BLaER1 (cell line): ENCODE results near the gene CFAP20DC.

Experiments used
- H3K27ac ChIP-seq: shearing (Covaris generic); formaldehyde crosslinking; 2 replicates; pipeline ENCODE4 v1.8.1; 2022
- H3K27me3 ChIP-seq: shearing (Covaris generic); formaldehyde crosslinking; 2 replicates; pipeline ENCODE4 v1.8.1; 2022
- H3K36me3 ChIP-seq: shearing (Covaris generic); formaldehyde crosslinking; 2 replicates; pipeline ENCODE4 v1.8.1; 2022
- H3K4me1 ChIP-seq: shearing (Covaris generic); formaldehyde crosslinking; 2 replicates; pipeline ENCODE4 v1.8.1; 2022
- H3K4me2 ChIP-seq: shearing (Covaris generic); formaldehyde crosslinking; 2 replicates; pipeline ENCODE4 v1.8.1; 2022
- H3K4me3 ChIP-seq: shearing (Covaris generic); formaldehyde crosslinking; 2 replicates; pipeline ENCODE4 v1.8.1; 2022
- H3K9ac ChIP-seq: shearing (Covaris generic); formaldehyde crosslinking; 2 replicates; pipeline ENCODE4 v1.8.1; 2022
- H3K9me3 ChIP-seq: shearing (Covaris generic); formaldehyde crosslinking; 2 replicates; pipeline ENCODE4 v1.8.1; 2022
- H4K20me1 ChIP-seq: shearing (Covaris generic); formaldehyde crosslinking; 2 replicates; pipeline ENCODE4 v1.8.1; 2022
- Cebpa-rat ChIP-seq: shearing (Covaris generic); IDR thresholded peaks from 2 replicates; pipeline ENCODE4 v1.8.1; 2022

CFAP20DC gene

GRCh38 chr3:58743296-58743695 is 306.5 kb downstream of the CFAP20DC start:
- Histone ChIP-seq H4K20me1 (no peaks in the 10 kb centered on the region), H3K9me3 (peaks cover 22% of the 10 kb centered on the region), H3K27ac (no peak overlapping the region), H3K36me3 (peaks cover 31% of the 10 kb centered on the region), H3K9ac (no peak overlapping the region), H3K4me2 (no peak overlapping the region), H3K4me3 (no peak overlapping the region), H3K27me3 (no peaks in the 10 kb centered on the region), H3K4me1 (peaks cover 32% of the 10 kb centered on the region)
- TF ChIP-seq Cebpa-rat: no peak

GRCh38 chr3:58742239-58742638 is 307.6 kb downstream of the CFAP20DC start:
- no peak for TF ChIP-seq Cebpa-rat
- Histone ChIP-seq H3K4me1 (peaks cover 29% of the 10 kb centered on the region), H3K36me3 (peaks cover 25% of the 10 kb centered on the region), H3K9ac (no peak overlapping the region), H3K27me3 (no peaks in the 10 kb centered on the region), H4K20me1 (no peaks in the 10 kb centered on the region), H3K4me3 (no peak overlapping the region), H3K4me2 (no peak overlapping the region), H3K9me3 (peaks cover 22% of the 10 kb centered on the region), H3K27ac (no peak overlapping the region)

GRCh38 chr3:58737644-58738043 is 312.2 kb downstream of the CFAP20DC start:
- H3K4me3 ChIP-seq: no peak overlapping the region
- TF ChIP-seq Cebpa-rat: no peak
- H3K27me3 ChIP-seq: no peaks in the 10 kb centered on the region
- H3K9ac ChIP-seq: no peak overlapping the region
- H3K27ac ChIP-seq: no peak overlapping the region
- H3K36me3 ChIP-seq: peaks cover 13% of the 10 kb centered on the region
- H3K4me1 ChIP-seq: peaks cover 26% of the 10 kb centered on the region
- no peaks in the 10 kb centered on the region for H4K20me1 ChIP-seq
- H3K9me3 ChIP-seq: peaks cover 24% of the 10 kb centered on the region
- H3K4me2 ChIP-seq: no peak overlapping the region

GRCh38 chr3:58731673-58732072 is 318.2 kb downstream of the CFAP20DC start:
- Histone ChIP-seq H3K27ac (no peak overlapping the region), H4K20me1 (no peaks in the 10 kb centered on the region), H3K27me3 (no peaks in the 10 kb centered on the region), H3K9me3 (peaks cover 38% of the 10 kb centered on the region), H3K36me3 (peaks cover 26% of the 10 kb centered on the region), H3K4me1 (peaks cover 12% of the 10 kb centered on the region), H3K4me2 (no peak overlapping the region), H3K4me3 (no peak overlapping the region), H3K9ac (no peak overlapping the region)
- TF ChIP-seq Cebpa-rat: no peak

GRCh38 chr3:58728723-58729122 is 321.1 kb downstream of the CFAP20DC start:
- no peak for TF ChIP-seq Cebpa-rat
- no peak overlapping the region for H3K9ac ChIP-seq
- H3K27ac ChIP-seq: no peak overlapping the region
- H3K27me3 ChIP-seq: no peaks in the 10 kb centered on the region
- peaks cover 25% of the 10 kb centered on the region for H3K9me3 ChIP-seq
- H3K36me3 ChIP-seq: peaks cover 26% of the 10 kb centered on the region
- no peaks in the 10 kb centered on the region for H3K4me1 ChIP-seq
- no peaks in the 10 kb centered on the region for H4K20me1 ChIP-seq
- H3K4me3 ChIP-seq: no peak overlapping the region
- no peak overlapping the region for H3K4me2 ChIP-seq

GRCh38 chr3:58725326-58725853 is 324.4 kb downstream of the CFAP20DC start:
- Histone ChIP-seq H3K9ac (no peak overlapping the region), H3K4me2 (no peak overlapping the region), H3K4me1 (0 out of 2 replicates have a peak, but pooled peaks cover 5% of the 10 kb centered on the region), H3K4me3 (no peak overlapping the region), H3K27me3 (no peaks in the 10 kb centered on the region), H3K9me3 (peaks cover 25% of the 10 kb centered on the region), H3K36me3 (peaks cover 26% of the 10 kb centered on the region), H4K20me1 (no peaks in the 10 kb centered on the region), H3K27ac (no peak overlapping the region)
- TF ChIP-seq Cebpa-rat: no peak

GRCh38 chr3:58724336-58724735 is 325.5 kb downstream of the CFAP20DC start:
- Histone ChIP-seq H3K27ac (no peak overlapping the region), H3K4me3 (no peak overlapping the region), H3K4me1 (0 out of 2 replicates have a peak, but pooled peaks cover 5% of the 10 kb centered on the region), H3K4me2 (no peak overlapping the region), H3K27me3 (no peaks in the 10 kb centered on the region), H4K20me1 (no peaks in the 10 kb centered on the region), H3K9me3 (peaks cover 18% of the 10 kb centered on the region), H3K9ac (no peak overlapping the region), H3K36me3 (peaks cover 21% of the 10 kb centered on the region)
- no peak for TF ChIP-seq Cebpa-rat

- H3K9ac ChIP-seq: no peak overlapping the region
- H3K4me2 ChIP-seq: no peak overlapping the region
- H3K9me3 ChIP-seq: peaks cover 10% of the 10 kb centered on the region
- H3K27me3 ChIP-seq: no peaks in the 10 kb centered on the region
- peaks cover 13% of the 10 kb centered on the region for H3K36me3 ChIP-seq
- H3K4me3 ChIP-seq: no peak overlapping the region
- peak; percentile 83; the same call in 1 of the 2 replicates for TF ChIP-seq Cebpa-rat
- 0 out of 2 replicates have a peak, but pooled peaks cover 5% of the 10 kb centered on the region for H3K4me1 ChIP-seq
- H4K20me1 ChIP-seq: no peaks in the 10 kb centered on the region
- no peak overlapping the region for H3K27ac ChIP-seq
These were observed 326.7 kb downstream of the CFAP20DC start for GRCh38 chr3:58723173-58723572.

- no peaks in the 10 kb centered on the region for H3K27me3 ChIP-seq
- H3K4me1 ChIP-seq: 0 out of 2 replicates have a peak, but pooled peaks cover 5% of the 10 kb centered on the region
- H3K9me3 ChIP-seq: peaks cover 4% of the 10 kb centered on the region
- H3K27ac ChIP-seq: no peak overlapping the region
- no peaks in the 10 kb centered on the region for H4K20me1 ChIP-seq
- no peak overlapping the region for H3K9ac ChIP-seq
- no peak overlapping the region for H3K4me2 ChIP-seq
- no peak for TF ChIP-seq Cebpa-rat
- H3K4me3 ChIP-seq: no peak overlapping the region
- H3K36me3 ChIP-seq: peaks cover 7% of the 10 kb centered on the region; the same call in 1 of the 2 replicates
These were observed 327.3 kb downstream of the CFAP20DC start for GRCh38 chr3:58722561-58722960.

GRCh38 chr3:58720526-58720925 is 329.3 kb downstream of the CFAP20DC start:
- H3K9ac ChIP-seq: no peak overlapping the region
- H4K20me1 ChIP-seq: no peaks in the 10 kb centered on the region
- H3K4me3 ChIP-seq: no peak overlapping the region
- no peaks in the 10 kb centered on the region for H3K27me3 ChIP-seq
- TF ChIP-seq Cebpa-rat: no peak
- no peak overlapping the region for H3K27ac ChIP-seq
- H3K4me2 ChIP-seq: no peak overlapping the region
- no peaks in the 10 kb centered on the region for H3K36me3 ChIP-seq
- peaks cover 15% of the 10 kb centered on the region for H3K9me3 ChIP-seq
- 0 out of 2 replicates have a peak, but pooled peaks cover 5% of the 10 kb centered on the region for H3K4me1 ChIP-seq

- no peak for TF ChIP-seq Cebpa-rat
- Histone ChIP-seq H3K27me3 (no peaks in the 10 kb centered on the region), H3K27ac (no peak overlapping the region), H3K4me2 (no peak overlapping the region), H3K4me3 (no peak overlapping the region), H4K20me1 (no peaks in the 10 kb centered on the region), H3K9ac (no peak overlapping the region), H3K4me1 (0 out of 2 replicates have a peak, but pooled peaks cover 5% of the 10 kb centered on the region), H3K9me3 (peaks cover 23% of the 10 kb centered on the region), H3K36me3 (no peaks in the 10 kb centered on the region; the same call in 1 of the 2 replicates)
These were observed 330.1 kb downstream of the CFAP20DC start for GRCh38 chr3:58719684-58720083.
